H1 (cell line): ENCODE results near the gene DPYD. TPM values are rescaled to one million over a fixed set of nuclear protein-coding genes. Genes with fewer than 3 reads are reported as not detected.

ENCODE experiments used
- CTCF ChIA-PET: fragments of 300-600 bp; sonication (Branson Sonifier 250); formaldehyde crosslinking; loops from one replicate; lab custom pipeline; 2021; ENCODE audit not compliant: partially characterized antibody; lab: Charles Lee
- POLR2A ChIA-PET: fragments of 300-600 bp; sonication (Branson Sonifier 250); formaldehyde crosslinking; loops from one replicate; lab custom pipeline; 2021; ENCODE audit warnings: inconsistent platforms; ENCODE audit not compliant: partially characterized antibody; lab: Charles Lee
- DNase-seq, 2 experiments: peaks; one replicate each; pipeline versions ENCODE4 v3.0.0 to v3.0.0-alpha.2; 2010 to 2022; ENCODE audit warnings: low spot score in 2 of 2, low read depth in 1 of 2, mixed read lengths in 1 of 2
- FAIRE-seq: peaks from 2 replicates; lab custom pipeline; 2011; peaks lifted over from hg19 to GRCh38; lab: Jason Lieb, UNC
- H2AFZ ChIP-seq: 2 replicates; pipeline ENCODE4 v1.8.1; 2012; ENCODE audit warnings: low read length, inconsistent platforms
- H2AK5ac ChIP-seq: 2 replicates; pipeline ENCODE4 v1.6.1; 2013; ENCODE audit warnings: low read depth, low read length
- H2BK120ac ChIP-seq: replicated peaks from 2 replicates; pipeline ENCODE3; 2013; ENCODE audit warnings: low read depth, low read length, inconsistent platforms
- H2BK12ac ChIP-seq: 2 replicates; pipeline ENCODE4 v1.6.1; 2013; ENCODE audit warnings: low read depth, low read length
- H2BK15ac ChIP-seq: 2 replicates; pipeline ENCODE4 v1.6.1; 2013; ENCODE audit warnings: low read length
- H2BK20ac ChIP-seq: 2 replicates; pipeline ENCODE4 v1.6.1; 2013; ENCODE audit warnings: low read length
- H2BK5ac ChIP-seq: 2 replicates; pipeline ENCODE4 v1.6.1; 2013; ENCODE audit warnings: low read depth, low read length
- H3K14ac ChIP-seq: 2 replicates; pipeline ENCODE4 v1.6.1; 2013; ENCODE audit warnings: inconsistent platforms; ENCODE audit not compliant: insufficient read length
- H3K18ac ChIP-seq: 2 replicates; pipeline ENCODE4 v1.6.1; 2013; ENCODE audit warnings: low read length; ENCODE audit errors: extremely low read depth
- H3K23ac ChIP-seq: 2 replicates; pipeline ENCODE4 v1.6.1; 2013; ENCODE audit warnings: inconsistent platforms; ENCODE audit not compliant: insufficient read length
- H3K23me2 ChIP-seq: 2 replicates; pipeline ENCODE4 v1.6.1; 2013; ENCODE audit warnings: low read depth, low read length
- H3K27ac ChIP-seq: 2 replicates; pipeline ENCODE4 v1.6.1; 2011; ENCODE audit warnings: low read depth, low read length, inconsistent platforms
- H3K27me3 ChIP-seq, 4 experiments: replicated peaks in 1 of 4; 1 replicate in 1 of 4; 2 replicates in 3 of 4; pipeline versions ENCODE4 v1.6.1 to v1.8.1; 2011 to 2013; ENCODE audit warnings: low read length in 3 of 4, mild to moderate bottlenecking in 3 of 4, inconsistent platforms in 2 of 4, mixed read lengths in 2 of 4, moderate library complexity in 1 of 4; ENCODE audit not compliant: control insufficient read depth in 3 of 4, insufficient read depth in 3 of 4; ENCODE audit errors: extremely low read depth in 1 of 4
- H3K36me3 ChIP-seq, 4 experiments: 2 replicates each; pipeline versions ENCODE4 v1.6.1 to v1.8.1; 2011 to 2013; ENCODE audit warnings: mild to moderate bottlenecking in 4 of 4, low read length in 3 of 4, moderate library complexity in 2 of 4, control low read depth in 1 of 4, inconsistent platforms in 1 of 4; ENCODE audit not compliant: insufficient read depth in 4 of 4, control insufficient read depth in 2 of 4
- H3K4ac ChIP-seq: replicated peaks from 2 replicates; pipeline ENCODE3; 2013; ENCODE audit warnings: low read length, low read depth, mixed read lengths, inconsistent platforms; ENCODE audit not compliant: insufficient read length
- H3K4me1 ChIP-seq, 4 experiments: replicated peaks in 1 of 4; 1 replicate in 1 of 4; 2 replicates in 3 of 4; pipeline versions ENCODE4 v1.6.1 to v1.8.1; 2011 to 2013; ENCODE audit warnings: low read length in 3 of 4, inconsistent platforms in 2 of 4, mixed read lengths in 1 of 4; ENCODE audit not compliant: insufficient read depth in 4 of 4, control insufficient read depth in 3 of 4
- H3K4me2 ChIP-seq, 2 experiments: 2 replicates each; pipeline versions ENCODE4 v1.6.1 to v1.8.1; 2011 to 2013; ENCODE audit warnings: low read depth in 2 of 2, low read length in 2 of 2, control low read depth in 1 of 2, inconsistent platforms in 1 of 2, mild to moderate bottlenecking in 1 of 2; ENCODE audit not compliant: insufficient read depth in 1 of 2
- H3K4me3 ChIP-seq, 4 experiments: fragments of 200-600, 300-600 bp in 1 of 4; sonication (generic), shearing (Covaris generic), sonication (Bioruptor Twin) in 1 of 4; 2 replicates each; pipeline versions ENCODE4 v1.5.1 to v1.8.1; 2011 to 2016; ENCODE audit warnings: low read length in 4 of 4, low read depth in 3 of 4, control low read depth in 2 of 4, inconsistent platforms in 2 of 4, mild to moderate bottlenecking in 2 of 4, mixed read lengths in 1 of 4, moderate library complexity in 1 of 4; ENCODE audit not compliant: insufficient read depth in 2 of 4; ENCODE audit errors: extremely low read depth in 1 of 4
- H3K56ac ChIP-seq: replicated peaks from 2 replicates; pipeline ENCODE3; 2013; ENCODE audit warnings: low read depth, mild to moderate bottlenecking, mixed read lengths, low read length, inconsistent platforms; ENCODE audit not compliant: insufficient read length
- H3K79me1 ChIP-seq: 2 replicates; pipeline ENCODE4 v1.6.1; 2013; ENCODE audit warnings: low read depth, low read length, control low read depth
- H3K79me2 ChIP-seq, 2 experiments: 2 replicates each; pipeline versions ENCODE4 v1.6.1 to v1.8.1; 2012 to 2013; ENCODE audit warnings: low read length in 2 of 2, mild to moderate bottlenecking in 2 of 2, inconsistent platforms in 1 of 2; ENCODE audit not compliant: insufficient read depth in 2 of 2, control insufficient read depth in 1 of 2
- H3K9ac ChIP-seq, 4 experiments: replicated peaks in 1 of 4; 1 replicate in 1 of 4; 2 replicates in 3 of 4; pipeline versions ENCODE4 v1.6.1 to v1.8.1; 2011 to 2013; ENCODE audit warnings: low read depth in 3 of 4, low read length in 3 of 4, control low read depth in 2 of 4, mild to moderate bottlenecking in 2 of 4, moderate library complexity in 2 of 4, inconsistent platforms in 1 of 4; ENCODE audit errors: extremely low read depth in 1 of 4
- H3K9me3 ChIP-seq, 2 experiments: 2 replicates each; pipeline versions ENCODE4 v1.6.1 to v1.8.1; 2012 to 2013; ENCODE audit warnings: mild to moderate bottlenecking in 2 of 2, moderate library complexity in 2 of 2, control low read depth in 1 of 2, inconsistent platforms in 1 of 2, low read depth in 1 of 2, low read length in 1 of 2, mixed read lengths in 1 of 2; ENCODE audit not compliant: insufficient read depth in 2 of 2
- H4K20me1 ChIP-seq, 2 experiments: replicated peaks in 1 of 2; 2 replicates each; pipeline versions ENCODE3 to v1.8.1; 2011 to 2013; ENCODE audit warnings: inconsistent platforms in 2 of 2, low read length in 2 of 2, mild to moderate bottlenecking in 1 of 2; ENCODE audit not compliant: insufficient read depth in 2 of 2, control insufficient read depth in 1 of 2
- H4K5ac ChIP-seq: 2 replicates; pipeline ENCODE4 v1.6.1; 2013; ENCODE audit warnings: low read length, low read depth, mixed read lengths, inconsistent platforms; ENCODE audit not compliant: insufficient read length
- H4K8ac ChIP-seq: 2 replicates; pipeline ENCODE4 v1.8.0; 2013; ENCODE audit warnings: mild to moderate bottlenecking, moderate library complexity, low read length, inconsistent platforms; ENCODE audit not compliant: insufficient read depth; ENCODE audit errors: extremely low read depth
- H4K91ac ChIP-seq: replicated peaks from 2 replicates; pipeline ENCODE3; 2013; ENCODE audit warnings: low read length, mixed read lengths, inconsistent platforms; ENCODE audit not compliant: insufficient read length
- BACH1 ChIP-seq: IDR thresholded peaks from 2 replicates; pipeline ENCODE4 v1.6.1; 2012; ENCODE audit warnings: low read length, improper control_type of control experiment
- BCL11A ChIP-seq, 2 experiments: IDR thresholded peaks; one replicate each; pipeline ENCODE4 v1.6.1; 2011; ENCODE audit warnings: low read depth in 2 of 2, low read length in 2 of 2, mild to moderate bottlenecking in 2 of 2
- CHD1 ChIP-seq: IDR thresholded peaks from 2 replicates; pipeline ENCODE4 v1.6.1; 2012; ENCODE audit warnings: low read depth, low read length, improper control_type of control experiment
- CREB1 ChIP-seq: IDR thresholded peaks from 2 replicates; pipeline ENCODE4 v1.6.1; 2012; ENCODE audit warnings: inconsistent platforms
- CTBP2 ChIP-seq: IDR thresholded peaks from 2 replicates; pipeline ENCODE4 v1.7.0; 2011; ENCODE audit warnings: borderline replicate concordance, mild to moderate bottlenecking, moderate library complexity, mixed read lengths, low read length; ENCODE audit not compliant: insufficient read depth, insufficient read length
- CTCF ChIP-seq, 3 experiments: IDR thresholded peaks; 1 replicate in 2 of 3; 2 replicates in 1 of 3; pipeline versions ENCODE4 v1.5.1 to v1.6.1; 2011; ENCODE audit warnings: low read length in 3 of 3, mild to moderate bottlenecking in 3 of 3, inconsistent platforms in 2 of 3, low read depth in 1 of 3, moderate library complexity in 1 of 3; ENCODE audit not compliant: insufficient read depth in 1 of 3; ENCODE audit errors: control extremely low read depth in 1 of 3
- EP300 ChIP-seq, 2 experiments: IDR thresholded peaks; 1 replicate in 1 of 2; 2 replicates in 1 of 2; pipeline ENCODE4 v1.6.1; 2011 to 2012; ENCODE audit warnings: low read depth in 2 of 2, low read length in 2 of 2, mild to moderate bottlenecking in 2 of 2, borderline replicate concordance in 1 of 2, inconsistent platforms in 1 of 2, moderate library complexity in 1 of 2
- JUN ChIP-seq: IDR thresholded peaks from 2 replicates; pipeline ENCODE4 v1.6.1; 2011; ENCODE audit warnings: low read depth, mild to moderate bottlenecking, improper control_type of control experiment, low read length
- POLR2A ChIP-seq, 2 experiments: IDR thresholded peaks; 1 replicate in 1 of 2; 2 replicates in 1 of 2; pipeline ENCODE4 v1.6.1; 2011; ENCODE audit warnings: low read depth in 2 of 2, low read length in 2 of 2, mild to moderate bottlenecking in 2 of 2; ENCODE audit errors: control extremely low read depth in 1 of 2
- RXRA ChIP-seq: IDR thresholded peaks from 2 replicates; pipeline ENCODE4 v1.6.1; 2011; ENCODE audit warnings: low read depth, mild to moderate bottlenecking, low read length, moderate library complexity; ENCODE audit not compliant: insufficient read depth
- SIX5 ChIP-seq: IDR thresholded peaks from 2 replicates; pipeline ENCODE4 v1.6.1; 2011; ENCODE audit warnings: mild to moderate bottlenecking, low read depth, low read length
- SP1 ChIP-seq: IDR thresholded peaks from 2 replicates; pipeline ENCODE4 v1.6.1; 2011; ENCODE audit warnings: low read depth, low read length
- SP4 ChIP-seq: IDR thresholded peaks from 2 replicates; pipeline ENCODE4 v1.6.1; 2012; ENCODE audit warnings: low read length, inconsistent platforms
- ZNF274 ChIP-seq: IDR thresholded peaks from 2 replicates; pipeline ENCODE4 v1.7.0; 2012; ENCODE audit warnings: low read length, borderline replicate concordance; ENCODE audit errors: extremely low read depth
- WGBS, 2 experiments: shearing (Covaris generic) in 1 of 2; methylation state at CpG; one replicate each; pipeline versions ENCODE4 v1.1.6 to v1.1.7; 2013 to 2015; ENCODE audit warnings: low lambda C conversion rate in 2 of 2, mixed read lengths in 2 of 2, inconsistent platforms in 1 of 2, low coverage in 1 of 2, missing lambda C conversion rate in 1 of 2; ENCODE audit not compliant: insufficient replicate concordance in 2 of 2, insufficient coverage in 1 of 2, insufficient read length in 1 of 2; ENCODE audit errors: extremely low coverage in 1 of 2, missing lambda C conversion rate in 1 of 2; 5-methylcytosine and 5-hydroxymethylcytosine counted together
- polyA plus RNA-seq, 7 experiments: library from polyadenylated mRNA; depleted of rRNA in 3 of 7; stranded (reverse) in 5 of 7; unstranded in 2 of 7; fragments of >200 nt in 5 of 7; fragments of 200-250 nt in 2 of 7; gene quantifications; 1 replicate in 5 of 7; 2 replicates in 1 of 7; 4 replicates in 1 of 7; pipeline versions ENCODE4 v1.2.1 to v1.2.3, GENCODE V29; 2011 to 2013; ENCODE audit warnings: missing spikeins in 2 of 7, mixed read lengths in 2 of 7
- total RNA-seq: library from RNA; stranded (reverse); fragmentation: NEBNext Ultra II Directional; extraction: Animal tissue kit (Norgen Biotek cat#: 25700); gene quantifications from 2 replicates; pipeline ENCODE4 v1.2.1, GENCODE V29; 2021

DPYD gene
- total and polyA plus RNA-seq, 2 of the 8 experiments (the other 6 are each of a cell fraction or from before 2014, with no cell fraction given), result 0.29 to 0.73 TPM

DNA sequence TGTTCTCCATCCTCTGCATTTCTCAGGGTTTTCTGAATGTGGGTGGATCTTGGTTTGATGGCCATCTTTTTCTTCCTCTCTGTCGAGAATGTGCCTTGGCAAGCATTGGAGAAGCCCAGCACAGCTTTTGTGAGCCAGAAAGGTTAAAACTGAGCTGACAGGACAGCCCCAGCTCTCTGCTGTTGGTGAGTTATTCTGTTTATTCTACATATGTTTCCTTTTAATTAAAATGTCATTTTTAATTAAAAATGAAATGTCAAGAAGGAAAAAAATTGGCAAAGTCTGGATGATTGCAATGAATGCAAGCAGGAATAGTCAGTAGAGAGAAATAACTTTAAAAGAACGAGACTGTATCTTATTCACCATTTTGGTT lies 873.4 kb downstream of the DPYD start:
- no peak overlapping the region for H3K4me2 ChIP-seq
- H3K79me1 ChIP-seq, result no peaks in the 10 kb centered on the region
- H2AK5ac ChIP-seq, result no peak overlapping the region
- H3K4me1 ChIP-seq, result no peaks in the 10 kb centered on the region
- ChIA-PET CTCF (interaction anchor here (0.6 to 1.5 kb wide), 6 partner anchors 30 to 772 kb away, joined by 3 to 4 read pairs (median 3); no protein-coding TSS in a partner anchor), POLR2A (no interaction called here)
- H3K14ac ChIP-seq, result no peak overlapping the region
- no peaks in the 10 kb centered on the region for H3K79me2 ChIP-seq
- H2BK15ac ChIP-seq, result no peak overlapping the region
- no peak for FAIRE-seq
- H3K23me2 ChIP-seq, result no peaks in the 10 kb centered on the region
- no peaks in the 10 kb centered on the region for H4K20me1 ChIP-seq
- H2BK12ac ChIP-seq, result no peak overlapping the region
- H2BK120ac ChIP-seq, result no peak overlapping the region
- no peak overlapping the region for H2BK20ac ChIP-seq
- no peak overlapping the region for H3K4ac ChIP-seq
- H3K9me3 ChIP-seq, result no peaks in the 10 kb centered on the region
- no peak overlapping the region for H4K8ac ChIP-seq
- no peak for DNase-seq
- no peaks in the 10 kb centered on the region for H3K27me3 ChIP-seq
- H3K56ac ChIP-seq, result no peak overlapping the region
- H3K18ac ChIP-seq, result no peak overlapping the region
- H3K4me3 ChIP-seq, result no peak overlapping the region
- 89% methylated on average over 2 of the region's 2 CpGs; no CpG with 5 or more reads in 1 of the 2 experiments for WGBS, 2 experiments
- no peak overlapping the region for H3K27ac ChIP-seq
- no peak overlapping the region for H4K91ac ChIP-seq
- no peak overlapping the region for H2BK5ac ChIP-seq
- no peak overlapping the region for H3K23ac ChIP-seq
- H3K36me3 ChIP-seq, result no peaks in the 10 kb centered on the region
- no peak overlapping the region for H4K5ac ChIP-seq
- H3K9ac ChIP-seq, result no peak overlapping the region
- no peak overlapping the region for H2AFZ ChIP-seq
- TF ChIP-seq ZNF274 (no peak), SP4 (no peak), BACH1 (no peak), BCL11A (IDR thresholded peaks at IDR 0.05; ENCODE audit: low read depth in 2 of 2, low read length in 2 of 2) (no peak), CTCF (IDR thresholded peaks at IDR 0.05; ENCODE audit: control extremely low read depth in 1 of 3, insufficient read depth in 1 of 3, low read depth in 1 of 3, low read length in 3 of 3) (no peak), RXRA (no peak), CTBP2 (no peak), CHD1 (no peak), SIX5 (no peak), POLR2A (IDR thresholded peaks at IDR 0.05; ENCODE audit: control extremely low read depth in 1 of 2, low read depth in 2 of 2, low read length in 2 of 2) (no peak), CREB1 (no peak), EP300 (IDR thresholded peaks at IDR 0.05; ENCODE audit: borderline replicate concordance in 1 of 2, low read depth in 2 of 2, low read length in 2 of 2) (no peak), JUN (no peak), SP1 (no peak)
